GM21717 (cell line): ENCODE measurements around the gene C19orf12.
"Not testable (repeated sequence)": the region's sequence is repeated elsewhere in the genome, so short reads cannot be mapped to it uniquely, and the experiment has no call there.

ENCODE experiments used
- ATAC-seq: cut with Tn5 transposase; IDR thresholded peaks from one replicate; pipeline ENCODE4 v1.9.1; 2021; ENCODE audit warnings: mild to moderate bottlenecking, moderate library complexity; ENCODE audit not compliant: unreplicated experiment

Gene C19orf12

GRCh38 chr19:29678484-29679106, 36.5 kb downstream of the C19orf12 start:
- ATAC-seq = no peak

- no peak for ATAC-seq
These were observed 37.9 kb downstream of the C19orf12 start for GRCh38 chr19:29677001-29677817.

GRCh38 chr19:29676586-29676985, 38.5 kb downstream of the C19orf12 start:
- no peak for ATAC-seq

GRCh38 chr19:29675650-29676186, 39.3 kb downstream of the C19orf12 start:
- ATAC-seq = no peak

- ATAC-seq = no peak
These were observed 39.9 kb downstream of the C19orf12 start for GRCh38 chr19:29675120-29675649.

GRCh38 chr19:29674374-29675119, 40.5 kb downstream of the C19orf12 start:
- ATAC-seq = no peak

GRCh38 chr19:29673451-29674371, 41.4 kb downstream of the C19orf12 start:
- no peak for ATAC-seq

GRCh38 chr19:29672933-29673336, 42.1 kb downstream of the C19orf12 start:
- ATAC-seq = no peak

GRCh38 chr19:29672319-29672932, 42.6 kb downstream of the C19orf12 start:
- ATAC-seq = no peak

- ATAC-seq = peak; percentile 67
These were observed 43.5 kb downstream of the C19orf12 start for GRCh38 chr19:29671393-29672160.

GRCh38 chr19:29671026-29671392, 44.1 kb downstream of the C19orf12 start:
- ATAC-seq = not testable (repeated sequence)

GRCh38 chr19:29670255-29670654, 44.8 kb downstream of the C19orf12 start:
- ATAC-seq = no peak

- no peak for ATAC-seq
These were observed 46.1 kb downstream of the C19orf12 start for GRCh38 chr19:29668746-29669609.

GRCh38 chr19:29667901-29668341, 47.1 kb downstream of the C19orf12 start:
- no peak for ATAC-seq

GRCh38 chr19:29667387-29667783, 47.7 kb downstream of the C19orf12 start:
- no peak for ATAC-seq

GRCh38 chr19:29666578-29667386, 48.3 kb downstream of the C19orf12 start:
- no peak for ATAC-seq
